OCI-LY7 (cell line): ENCODE results near the gene IL1A.

Experiments
- CTCF ChIP-seq: fragments of 200-600 bp; sonication (generic); conservative IDR thresholded peaks from 2 replicates; pipeline ENCODE4 v1.5.1; 2014; ENCODE audit warnings: mild to moderate bottlenecking, antibody characterized with exemption, low read length, moderate library complexity, mixed read lengths
- EZH2phosphoT487 ChIP-seq: fragments of 200-600 bp; sonication (generic); IDR thresholded peaks from 2 replicates; pipeline ENCODE4 v1.6.1; 2018; ENCODE audit warnings: low read depth, borderline replicate concordance, mild to moderate bottlenecking, mixed run types, antibody characterized with exemption, low read length, moderate library complexity, mixed read lengths

- TF ChIP-seq CTCF, result no peak
- no peak for TF ChIP-seq EZH2phosphoT487
Observed at GRCh38 chr2:112750560-112750843, 33.8 kb downstream of the IL1A start.
